Liver (tissue), 2 donors: ENCODE data around the gene ZNF835.

Experiments used
- TF ChIP-seq, protein P1 (sequence below): IDR thresholded peaks from 2 replicates; pipeline ENCODE4 v1.6.1; 2016; ENCODE audit warnings: antibody characterized with exemption
- TF ChIP-seq, protein P2 (sequence below): fragments of 150-350 bp; IDR thresholded peaks from 2 replicates; pipeline ENCODE4 v1.5.1; 2017; ENCODE audit warnings: improper control_type of control experiment, low read depth, low read length; ENCODE audit not compliant: missing input control
- donor health status: healthy.

DNA sequence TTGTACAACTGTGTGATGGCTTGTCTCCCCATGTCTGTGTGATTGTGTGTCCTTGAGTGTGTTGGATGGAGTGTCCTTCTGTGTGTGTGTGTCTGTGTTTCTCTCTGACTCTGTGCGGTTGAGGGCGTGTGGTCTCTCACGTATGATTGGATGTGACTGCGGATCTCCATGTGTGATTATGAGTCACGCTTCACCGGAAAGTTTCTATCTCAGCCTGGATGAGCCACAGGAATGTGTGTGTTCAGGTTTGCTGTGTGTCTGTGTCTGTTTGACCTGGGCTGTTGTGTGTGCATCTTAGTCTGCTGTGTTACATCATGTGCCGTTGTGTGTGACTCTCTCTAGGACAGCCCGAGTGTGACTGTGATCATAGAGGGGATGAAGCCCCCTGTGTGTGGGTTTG is 15.5 kb upstream of the ZNF835 start:
- TF ChIP-seq, protein P1, sequence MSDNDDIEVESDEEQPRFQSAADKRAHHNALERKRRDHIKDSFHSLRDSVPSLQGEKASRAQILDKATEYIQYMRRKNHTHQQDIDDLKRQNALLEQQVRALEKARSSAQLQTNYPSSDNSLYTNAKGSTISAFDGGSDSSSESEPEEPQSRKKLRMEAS = no peak
- TF ChIP-seq, protein P2, sequence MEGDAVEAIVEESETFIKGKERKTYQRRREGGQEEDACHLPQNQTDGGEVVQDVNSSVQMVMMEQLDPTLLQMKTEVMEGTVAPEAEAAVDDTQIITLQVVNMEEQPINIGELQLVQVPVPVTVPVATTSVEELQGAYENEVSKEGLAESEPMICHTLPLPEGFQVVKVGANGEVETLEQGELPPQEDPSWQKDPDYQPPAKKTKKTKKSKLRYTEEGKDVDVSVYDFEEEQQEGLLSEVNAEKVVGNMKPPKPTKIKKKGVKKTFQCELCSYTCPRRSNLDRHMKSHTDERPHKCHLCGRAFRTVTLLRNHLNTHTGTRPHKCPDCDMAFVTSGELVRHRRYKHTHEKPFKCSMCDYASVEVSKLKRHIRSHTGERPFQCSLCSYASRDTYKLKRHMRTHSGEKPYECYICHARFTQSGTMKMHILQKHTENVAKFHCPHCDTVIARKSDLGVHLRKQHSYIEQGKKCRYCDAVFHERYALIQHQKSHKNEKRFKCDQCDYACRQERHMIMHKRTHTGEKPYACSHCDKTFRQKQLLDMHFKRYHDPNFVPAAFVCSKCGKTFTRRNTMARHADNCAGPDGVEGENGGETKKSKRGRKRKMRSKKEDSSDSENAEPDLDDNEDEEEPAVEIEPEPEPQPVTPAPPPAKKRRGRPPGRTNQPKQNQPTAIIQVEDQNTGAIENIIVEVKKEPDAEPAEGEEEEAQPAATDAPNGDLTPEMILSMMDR = no peak
